ENCODE measurements around the gene TMEM129.

The TMEM129 gene

DNA sequence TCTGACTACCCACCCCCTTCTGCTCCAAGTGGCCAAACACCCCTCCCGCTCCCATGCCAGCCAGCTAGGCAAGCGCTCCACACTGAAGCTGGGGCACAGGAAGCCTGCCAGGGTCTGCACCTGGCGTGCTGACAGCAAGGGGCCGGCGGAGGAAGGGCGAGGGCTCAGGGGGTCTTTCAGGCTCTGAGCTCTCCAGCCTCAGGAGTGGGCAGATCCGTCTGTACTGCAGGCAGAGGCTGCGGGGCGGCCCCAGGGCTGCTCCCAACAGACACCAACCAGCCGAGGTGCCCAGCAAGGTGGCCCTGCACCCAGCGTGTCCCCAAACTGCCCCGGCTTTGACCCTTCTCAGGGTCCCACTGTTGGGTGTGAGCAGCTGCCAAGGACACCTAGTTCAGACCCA, 51.9 kb downstream of the TMEM129 start:
- DNase-seq (ENCODE audit: low read depth, low spot score) = no peak

DNA sequence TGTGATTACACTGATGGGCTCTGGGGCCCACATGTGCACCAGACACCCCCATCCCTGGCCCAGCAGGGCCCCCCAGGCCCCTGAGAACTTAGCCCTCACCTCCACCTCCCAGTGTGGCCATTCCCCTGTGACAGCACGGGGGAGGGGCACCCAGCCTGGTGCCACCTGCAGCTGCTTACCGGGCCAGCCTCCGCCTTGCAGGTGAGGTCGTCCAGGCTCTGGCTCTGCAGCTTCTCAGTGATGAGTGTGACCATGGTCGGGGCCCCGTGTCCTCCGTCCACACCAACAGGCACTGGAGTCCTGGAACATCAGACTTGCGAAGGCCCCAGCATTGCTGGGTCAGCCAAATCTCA, 52.7 kb downstream of the TMEM129 start:
- DNase-seq (ENCODE audit: low read depth, low spot score) = no peak

DNA sequence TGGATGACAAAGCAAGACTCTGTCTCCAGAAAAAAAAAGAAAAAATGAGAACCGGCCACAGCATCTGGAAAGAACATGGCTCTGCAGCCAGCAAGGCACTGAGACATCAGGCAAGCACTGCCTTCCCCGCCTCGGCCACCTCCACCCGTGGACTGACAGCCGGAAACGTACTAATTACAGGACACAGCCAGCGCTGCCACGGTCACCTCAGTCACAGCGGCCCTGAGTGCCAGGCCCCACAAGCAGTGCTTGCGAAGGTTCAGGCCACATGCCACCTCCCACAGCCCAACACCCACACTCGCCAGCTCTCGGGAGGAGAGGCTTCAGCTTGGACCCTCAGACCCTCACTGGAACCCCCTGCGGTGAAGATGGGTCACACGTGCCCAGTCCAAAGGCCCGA, 53.9 kb downstream of the TMEM129 start:
- no peak for DNase-seq (ENCODE audit: low read depth, low spot score)

DNA sequence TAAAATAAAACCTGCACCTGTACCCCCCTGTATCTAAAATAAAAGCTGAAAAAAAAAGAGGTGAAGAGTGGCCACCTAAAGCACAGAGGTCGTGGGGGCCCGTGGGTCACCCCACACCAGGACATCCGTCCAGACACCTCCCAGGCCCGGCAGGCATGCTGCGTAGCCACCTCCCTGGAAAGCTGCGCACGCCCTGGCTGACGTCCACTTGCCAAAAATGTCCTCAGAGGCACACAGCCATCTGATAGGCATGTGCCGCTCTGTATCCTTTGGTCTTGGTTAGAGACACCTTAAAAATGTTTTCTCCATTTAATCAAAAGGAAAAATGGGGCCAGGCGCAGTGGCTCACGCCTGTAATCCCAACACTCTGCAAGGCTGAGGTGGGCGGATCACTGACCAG, 54.7 kb downstream of the TMEM129 start:
- DNase-seq (ENCODE audit: low read depth, low spot score) = no peak
